ENCODE measurements around the gene ZNF10.

Gene ZNF10

DNA sequence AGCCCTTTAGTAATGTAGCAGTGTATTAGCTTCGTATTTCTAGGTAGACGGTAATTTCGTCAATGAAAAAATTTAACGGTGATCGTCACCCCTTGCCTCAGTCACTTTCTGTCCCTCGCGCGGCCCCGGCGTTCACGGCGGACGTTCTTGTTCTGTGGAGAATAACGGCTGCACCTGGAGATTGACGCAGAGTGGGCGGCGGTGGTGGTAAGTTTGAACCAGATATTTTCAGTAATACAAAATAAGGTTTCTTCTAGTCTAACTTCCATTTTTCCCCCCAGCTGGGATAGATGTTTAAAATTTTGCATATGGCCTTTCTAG, 341 bp downstream of the ZNF10 start:
- H3K9me3 ChIP-seq (ENCODE audit: control insufficient read depth in 2 of 2, low read length in 2 of 2), result peaks cover 27 to 28% of the 10 kb centered on the region in 2 donors
- H3K4me3 ChIP-seq (ENCODE audit: low read length in 2 of 2), result peak overlapping the region; percentile 87 to 97
- peak overlapping the region; percentile 80 to 98 for H3K9ac ChIP-seq (ENCODE audit: low read length in 2 of 2)
- peak overlapping the region; percentile 94 for H3K27ac ChIP-seq (ENCODE audit: low read length)
- peaks cover 17% of the 10 kb centered on the region in 2 donors for H3K36me3 ChIP-seq (ENCODE audit: control insufficient read depth in 2 of 2, insufficient read depth in 2 of 2, low read length in 2 of 2)
- H3K27me3 ChIP-seq (ENCODE audit: control insufficient read depth in 1 of 2, insufficient read depth in 2 of 2, low read length in 2 of 2), result no peaks in the 10 kb centered on the region
- no peaks in the 10 kb centered on the region for H3K4me1 ChIP-seq (ENCODE audit: control insufficient read depth, insufficient read depth, low read length)

DNA sequence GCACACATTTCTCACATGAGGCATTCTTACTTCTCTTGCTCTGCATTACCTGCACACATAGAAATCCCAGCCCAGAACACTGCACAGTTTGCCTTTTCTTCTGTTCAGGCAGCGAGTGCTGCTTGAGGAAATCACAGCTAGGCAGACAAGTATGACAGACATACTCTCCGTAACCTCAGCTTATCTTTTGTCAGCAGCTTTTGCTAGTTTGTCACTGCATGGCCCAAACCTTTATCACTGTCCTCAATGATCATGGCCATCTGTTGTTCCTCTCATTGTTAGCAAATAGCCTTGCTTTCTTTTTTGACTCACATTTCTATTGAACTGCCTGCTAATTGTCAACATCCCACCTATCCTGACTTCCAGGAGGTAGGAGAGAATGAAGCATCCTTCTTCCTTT, 5.3 kb downstream of the ZNF10 start:
- Histone ChIP-seq H3K4me3 (ENCODE audit: low read length in 2 of 2) (peak overlapping the region in 1 of 2 donors; percentile 17), H3K36me3 (ENCODE audit: control insufficient read depth in 2 of 2, insufficient read depth in 2 of 2, low read length in 2 of 2) (peaks cover 41 to 51% of the 10 kb centered on the region in 2 donors), H3K4me1 (ENCODE audit: control insufficient read depth, insufficient read depth, low read length) (no peaks in the 10 kb centered on the region), H3K27me3 (ENCODE audit: control insufficient read depth in 1 of 2, insufficient read depth in 2 of 2, low read length in 2 of 2) (no peaks in the 10 kb centered on the region), H3K9me3 (ENCODE audit: control insufficient read depth in 2 of 2, low read length in 2 of 2) (peaks cover 43 to 51% of the 10 kb centered on the region in 2 donors), H3K9ac (ENCODE audit: low read length in 2 of 2) (no peak overlapping the region), H3K27ac (ENCODE audit: low read length) (no peak overlapping the region)

DNA sequence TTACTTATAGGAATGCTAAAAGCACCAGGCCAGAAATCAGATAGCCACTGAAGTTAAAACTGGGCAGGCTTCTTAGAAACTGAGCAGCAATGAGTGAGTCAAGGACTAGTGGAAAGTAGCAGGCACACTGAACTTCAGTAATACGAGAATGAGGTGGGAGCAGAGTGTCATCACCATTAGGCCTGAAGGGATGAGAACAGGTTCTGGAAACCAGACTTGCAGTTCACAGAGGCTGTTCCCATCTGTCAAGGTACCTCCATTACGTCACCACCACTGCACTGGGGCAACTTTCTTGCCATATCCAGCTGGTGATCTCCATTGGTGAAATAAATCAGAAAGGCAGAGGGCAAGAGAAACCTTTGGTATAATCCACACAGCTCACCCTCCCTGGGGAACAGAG, 15.6 kb downstream of the ZNF10 start:
- no peak overlapping the region for H3K27ac ChIP-seq (ENCODE audit: low read length)
- no peaks in the 10 kb centered on the region for H3K4me1 ChIP-seq (ENCODE audit: control insufficient read depth, insufficient read depth, low read length)
- no peak overlapping the region for H3K9ac ChIP-seq (ENCODE audit: low read length in 2 of 2)
- peaks cover 30 to 39% of the 10 kb centered on the region in 2 donors for H3K9me3 ChIP-seq (ENCODE audit: control insufficient read depth in 2 of 2, low read length in 2 of 2)
- no peaks in the 10 kb centered on the region for H3K27me3 ChIP-seq (ENCODE audit: control insufficient read depth in 1 of 2, insufficient read depth in 2 of 2, low read length in 2 of 2)
- peaks cover 41% of the 10 kb centered on the region in 2 donors for H3K36me3 ChIP-seq (ENCODE audit: control insufficient read depth in 2 of 2, insufficient read depth in 2 of 2, low read length in 2 of 2)
- peak overlapping the region in 1 of 2 donors; percentile 7 for H3K4me3 ChIP-seq (ENCODE audit: low read length in 2 of 2)

DNA sequence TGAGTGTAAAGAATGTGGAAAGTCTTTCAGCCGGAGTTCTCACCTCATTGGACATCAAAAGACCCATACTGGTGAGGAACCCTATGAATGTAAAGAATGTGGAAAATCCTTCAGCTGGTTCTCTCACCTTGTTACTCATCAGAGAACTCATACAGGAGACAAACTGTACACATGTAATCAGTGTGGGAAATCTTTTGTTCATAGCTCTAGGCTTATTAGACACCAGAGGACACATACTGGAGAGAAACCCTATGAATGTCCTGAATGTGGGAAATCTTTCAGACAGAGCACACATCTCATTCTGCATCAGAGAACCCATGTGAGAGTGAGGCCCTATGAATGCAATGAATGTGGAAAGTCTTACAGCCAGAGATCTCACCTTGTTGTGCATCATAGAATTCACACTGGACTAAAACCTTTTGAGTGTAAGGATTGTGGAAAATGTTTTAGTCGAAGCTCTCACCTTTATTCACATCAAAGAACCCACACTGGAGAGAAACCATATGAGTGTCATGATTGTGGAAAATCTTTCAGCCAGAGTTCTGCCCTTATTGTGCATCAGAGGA, 25.8 kb downstream of the ZNF10 start:
- no peaks in the 10 kb centered on the region for H3K27me3 ChIP-seq (ENCODE audit: control insufficient read depth in 1 of 2, insufficient read depth in 2 of 2, low read length in 2 of 2)
- peak overlapping the region in 1 of 2 donors; percentile 53 for H3K4me3 ChIP-seq (ENCODE audit: low read length in 2 of 2)
- H3K27ac ChIP-seq (ENCODE audit: low read length), result no peak overlapping the region
- H3K4me1 ChIP-seq (ENCODE audit: control insufficient read depth, insufficient read depth, low read length), result no peaks in the 10 kb centered on the region
- peaks cover 48 to 70% of the 10 kb centered on the region in 2 donors for H3K9me3 ChIP-seq (ENCODE audit: control insufficient read depth in 2 of 2, low read length in 2 of 2)
- H3K9ac ChIP-seq (ENCODE audit: low read length in 2 of 2), result no peak overlapping the region
- H3K36me3 ChIP-seq (ENCODE audit: control insufficient read depth in 2 of 2, insufficient read depth in 2 of 2, low read length in 2 of 2), result peaks cover 52 to 58% of the 10 kb centered on the region in 2 donors

DNA sequence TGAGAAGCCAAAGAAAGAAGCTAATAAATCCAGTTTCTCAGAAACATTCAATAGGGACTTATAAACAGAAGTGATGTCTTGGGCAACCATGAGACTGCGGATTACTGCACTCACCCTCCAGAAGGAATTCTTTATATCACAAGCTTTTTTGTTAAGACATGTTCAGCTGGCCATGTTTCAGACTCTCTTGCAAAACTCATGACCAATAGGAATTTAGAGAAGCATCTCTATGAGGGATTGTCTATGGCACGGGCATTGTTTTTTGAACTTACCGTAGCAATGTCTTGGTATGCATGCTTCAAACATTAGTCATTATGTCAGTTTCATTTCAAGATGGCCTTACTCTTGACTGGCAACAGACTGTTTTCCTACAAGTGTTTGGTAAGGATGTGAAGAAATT, 35.3 kb downstream of the ZNF10 start:
- H3K27ac ChIP-seq (ENCODE audit: low read length), result no peak overlapping the region
- no peaks in the 10 kb centered on the region for H3K36me3 ChIP-seq (ENCODE audit: control insufficient read depth in 2 of 2, insufficient read depth in 2 of 2, low read length in 2 of 2)
- no peak overlapping the region for H3K4me3 ChIP-seq (ENCODE audit: low read length in 2 of 2)
- H3K9ac ChIP-seq (ENCODE audit: low read length in 2 of 2), result no peak overlapping the region
- H3K4me1 ChIP-seq (ENCODE audit: control insufficient read depth, insufficient read depth, low read length), result no peaks in the 10 kb centered on the region
- no peaks in the 10 kb centered on the region for H3K27me3 ChIP-seq (ENCODE audit: control insufficient read depth in 1 of 2, insufficient read depth in 2 of 2, low read length in 2 of 2)
- H3K9me3 ChIP-seq (ENCODE audit: control insufficient read depth in 2 of 2, low read length in 2 of 2), result peaks cover under 1 to 18% of the 10 kb centered on the region in 2 donors

GRCh38 chr12:133172491-133172890, 42.1 kb downstream of the ZNF10 start:
- H3K36me3 ChIP-seq (ENCODE audit: control insufficient read depth in 2 of 2, insufficient read depth in 2 of 2, low read length in 2 of 2), result no peaks in the 10 kb centered on the region
- no peak overlapping the region for H3K27ac ChIP-seq (ENCODE audit: low read length)
- H3K4me1 ChIP-seq (ENCODE audit: control insufficient read depth, insufficient read depth, low read length), result no peaks in the 10 kb centered on the region
- no peak overlapping the region for H3K9ac ChIP-seq (ENCODE audit: low read length in 2 of 2)
- peaks cover 6 to 18% of the 10 kb centered on the region in 2 donors for H3K9me3 ChIP-seq (ENCODE audit: control insufficient read depth in 2 of 2, low read length in 2 of 2)
- no peaks in the 10 kb centered on the region for H3K27me3 ChIP-seq (ENCODE audit: control insufficient read depth in 1 of 2, insufficient read depth in 2 of 2, low read length in 2 of 2)
- no peak overlapping the region for H3K4me3 ChIP-seq (ENCODE audit: low read length in 2 of 2)

- no peak overlapping the region for H3K4me3 ChIP-seq (ENCODE audit: low read length in 2 of 2)
- H3K9me3 ChIP-seq (ENCODE audit: control insufficient read depth in 2 of 2, low read length in 2 of 2), result peaks cover 6 to 15% of the 10 kb centered on the region in 2 donors
Measured at GRCh38 chr12:133174901-133175300, 44.5 kb downstream of the ZNF10 start.

DNA sequence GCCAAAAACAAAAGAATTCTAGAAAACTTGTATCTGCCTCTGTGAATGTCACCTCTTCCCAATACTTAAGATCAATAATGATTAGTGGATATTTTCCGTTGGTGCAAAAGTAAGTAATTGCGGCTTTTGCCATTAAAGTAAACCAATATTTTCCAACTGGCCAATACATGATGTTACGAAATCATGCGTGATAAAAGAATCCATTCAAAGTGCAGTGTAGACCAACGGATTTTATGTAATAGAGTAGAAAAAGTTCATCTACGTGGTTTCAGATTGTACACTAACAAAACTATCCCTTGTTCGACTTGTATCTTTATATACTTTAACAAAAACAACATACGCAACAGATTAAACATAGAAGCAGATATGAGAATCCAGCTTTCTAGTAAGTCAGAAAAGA, 50.2 kb downstream of the ZNF10 start:
- peaks cover 10% of the 10 kb centered on the region for H3K4me1 ChIP-seq (ENCODE audit: control insufficient read depth, insufficient read depth, low read length)
- H3K4me3 ChIP-seq (ENCODE audit: low read length in 2 of 2), result peak overlapping the region in 1 of 2 donors; percentile 100
- H3K27ac ChIP-seq (ENCODE audit: low read length), result no peak overlapping the region
- H3K9ac ChIP-seq (ENCODE audit: low read length in 2 of 2), result no peak overlapping the region
- H3K9me3 ChIP-seq (ENCODE audit: control insufficient read depth in 2 of 2, low read length in 2 of 2), result peaks cover 6 to 14% of the 10 kb centered on the region in 2 donors
- peaks cover 14 to 17% of the 10 kb centered on the region in 2 donors for H3K36me3 ChIP-seq (ENCODE audit: control insufficient read depth in 2 of 2, insufficient read depth in 2 of 2, low read length in 2 of 2)
- H3K27me3 ChIP-seq (ENCODE audit: control insufficient read depth in 1 of 2, insufficient read depth in 2 of 2, low read length in 2 of 2), result no peaks in the 10 kb centered on the region

More at GRCh38 chr12:133174901-133175300, 44.5 kb downstream of the ZNF10 start:
- H3K27me3 ChIP-seq (ENCODE audit: control insufficient read depth in 1 of 2, insufficient read depth in 2 of 2, low read length in 2 of 2), result no peaks in the 10 kb centered on the region
- H3K27ac ChIP-seq (ENCODE audit: low read length), result no peak overlapping the region
- no peaks in the 10 kb centered on the region for H3K4me1 ChIP-seq (ENCODE audit: control insufficient read depth, insufficient read depth, low read length)
- H3K9ac ChIP-seq (ENCODE audit: low read length in 2 of 2), result no peak overlapping the region
- H3K36me3 ChIP-seq (ENCODE audit: control insufficient read depth in 2 of 2, insufficient read depth in 2 of 2, low read length in 2 of 2), result no peaks in the 10 kb centered on the region

DNA sequence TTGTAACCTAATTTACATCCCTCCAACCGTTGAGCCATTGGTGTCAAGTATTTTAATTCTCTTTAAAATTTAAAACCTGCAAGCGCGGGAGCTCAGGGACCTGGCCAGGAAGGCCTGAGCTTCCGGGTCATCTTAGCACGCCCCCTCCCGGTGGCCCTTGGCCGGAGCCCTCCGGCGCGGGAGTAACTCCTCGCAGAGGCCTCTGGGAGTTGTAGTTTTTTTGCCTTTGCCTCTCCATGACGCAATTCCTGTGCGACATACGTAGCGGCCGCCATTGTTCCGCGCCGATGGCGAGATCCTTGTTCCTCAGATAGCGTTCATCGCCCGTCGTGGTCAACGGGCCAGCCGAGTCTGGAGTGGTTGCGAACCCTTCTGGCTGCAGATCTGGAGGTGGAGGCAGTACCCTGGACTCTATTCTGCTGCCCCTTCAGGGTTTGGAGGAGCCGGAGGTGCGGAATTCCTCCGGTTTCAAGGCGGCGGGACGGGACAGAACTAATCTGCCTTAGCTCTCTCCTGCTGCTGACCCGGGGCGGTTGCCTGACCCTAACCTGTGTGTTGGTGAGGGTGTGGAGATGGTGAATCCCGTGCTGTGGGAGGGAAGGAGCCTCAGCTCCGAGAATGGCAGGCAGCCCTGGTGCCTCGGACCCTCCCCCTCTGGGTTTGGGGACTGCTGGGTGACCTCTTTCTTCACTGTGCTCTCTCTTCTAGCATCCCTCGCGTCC, 51.0 kb downstream of the ZNF10 start, which contains the start of gene ZNF268:
ZNF268 (plus strand) TSS at position 258 of the 722 bp plus-strand sequence. CDS start 503 bp downstream, outside the sequence.
- H3K4me3 ChIP-seq (ENCODE audit: low read length in 2 of 2), result peak within 1 kb of the TSS; percentile 96 to 100
- H3K27ac ChIP-seq (ENCODE audit: low read length), result peak within 1 kb of the TSS; percentile 76
- no peaks in the 10 kb centered on the region for H3K27me3 ChIP-seq (ENCODE audit: control insufficient read depth in 1 of 2, insufficient read depth in 2 of 2, low read length in 2 of 2)
- H3K9ac ChIP-seq (ENCODE audit: low read length in 2 of 2), result peak within 1 kb of the TSS; percentile 78 to 96
- H3K36me3 ChIP-seq (ENCODE audit: control insufficient read depth in 2 of 2, insufficient read depth in 2 of 2, low read length in 2 of 2), result peaks cover 16 to 23% of the 10 kb centered on the region in 2 donors
- H3K4me1 ChIP-seq (ENCODE audit: control insufficient read depth, insufficient read depth, low read length), result peaks cover 10% of the 10 kb centered on the region
- peaks cover 9 to 20% of the 10 kb centered on the region in 2 donors for H3K9me3 ChIP-seq (ENCODE audit: control insufficient read depth in 2 of 2, low read length in 2 of 2)

- no peaks in the 10 kb centered on the region for H3K27me3 ChIP-seq (ENCODE audit: control insufficient read depth in 1 of 2, insufficient read depth in 2 of 2, low read length in 2 of 2)
- no peak overlapping the region for H3K9ac ChIP-seq (ENCODE audit: low read length in 2 of 2)
- H3K4me1 ChIP-seq (ENCODE audit: control insufficient read depth, insufficient read depth, low read length), result peaks cover 2% of the 10 kb centered on the region
- H3K27ac ChIP-seq (ENCODE audit: low read length), result no peak overlapping the region
- H3K36me3 ChIP-seq (ENCODE audit: control insufficient read depth in 2 of 2, insufficient read depth in 2 of 2, low read length in 2 of 2), result peaks cover 77 to 81% of the 10 kb centered on the region in 2 donors
- no peak overlapping the region for H3K4me3 ChIP-seq (ENCODE audit: low read length in 2 of 2)
- H3K9me3 ChIP-seq (ENCODE audit: control insufficient read depth in 2 of 2, low read length in 2 of 2), result peaks cover 37 to 59% of the 10 kb centered on the region in 2 donors
Measured at GRCh38 chr12:133190176-133190575, 59.7 kb downstream of the ZNF10 start.

DNA sequence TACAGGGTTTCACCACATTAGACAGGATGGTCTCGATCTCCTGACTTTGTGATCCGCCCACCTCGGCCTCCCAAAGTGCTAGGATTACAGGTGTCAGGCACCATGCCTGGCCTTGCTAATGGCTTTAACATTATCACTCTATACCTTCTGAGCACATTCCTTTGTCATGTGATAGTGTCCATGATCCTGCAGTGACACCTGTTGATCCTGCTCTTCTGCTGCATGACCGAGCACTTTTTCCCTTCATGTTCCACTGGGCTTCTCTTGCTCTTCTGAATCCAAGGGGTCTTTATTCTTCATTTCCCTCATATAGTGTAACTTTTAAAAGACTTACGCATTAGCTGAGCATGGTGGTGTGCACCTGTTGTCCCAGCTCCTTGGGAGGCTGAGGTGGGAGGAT, 62.4 kb downstream of the ZNF10 start:
- Histone ChIP-seq H3K4me3 (ENCODE audit: low read length in 2 of 2) (no peak overlapping the region), H3K4me1 (ENCODE audit: control insufficient read depth, insufficient read depth, low read length) (no peaks in the 10 kb centered on the region), H3K36me3 (ENCODE audit: control insufficient read depth in 2 of 2, insufficient read depth in 2 of 2, low read length in 2 of 2) (peaks cover 69 to 72% of the 10 kb centered on the region in 2 donors), H3K27ac (ENCODE audit: low read length) (no peak overlapping the region), H3K9ac (ENCODE audit: low read length in 2 of 2) (no peak overlapping the region), H3K9me3 (ENCODE audit: control insufficient read depth in 2 of 2, low read length in 2 of 2) (peaks cover 38 to 52% of the 10 kb centered on the region in 2 donors), H3K27me3 (ENCODE audit: control insufficient read depth in 1 of 2, insufficient read depth in 2 of 2, low read length in 2 of 2) (no peaks in the 10 kb centered on the region)
